Activated CD8-positive, alpha-beta T cell treated with anti-CD3 and anti-CD28 coated beads, Interleukin-2, amount 10 ng/mL, durations not matched to agents 7 days and 5 days (primary cell): ENCODE results near the gene MATR3. TPM values are rescaled to one million over a fixed set of nuclear protein-coding genes. Genes with fewer than 3 reads are reported as not detected.
A peak's percentile ranks its signal among the peaks of the same experiment; 100 is the strongest.

ENCODE experiments used
- ATAC-seq: fragments of 150-1000 bp; cut with Tn5 transposase; one replicate; pipeline ENCODE4 v1.10.0; 2021; ENCODE audit warnings: moderate library complexity
- CTCF ChIA-PET: fragments of 350-600 bp; sonication (Branson Sonifier 250); formaldehyde crosslinking; loops from one replicate; lab custom pipeline; 2021; ENCODE audit warnings: antibody characterized with exemption; lab: Charles Lee
- POLR2A ChIA-PET: fragments of 350-600 bp; sonication (Branson Sonifier 250); formaldehyde crosslinking; loops from one replicate; lab custom pipeline; 2021; ENCODE audit warnings: antibody characterized with exemption; lab: Charles Lee
- DNase-seq: peaks from one replicate; pipeline ENCODE4 v3.0.0-alpha.2; 2020
- H3K27ac Mint-ChIP-seq: one replicate; pipeline ENCODE4 v1.8.0; 2021; ENCODE audit warnings: mild to moderate bottlenecking, mixed read lengths
- H3K27me3 Mint-ChIP-seq: one replicate; pipeline ENCODE4 v1.8.0; 2021; ENCODE audit warnings: low read depth, mixed read lengths
- H3K36me3 Mint-ChIP-seq: one replicate; pipeline ENCODE4 v1.8.0; 2021; ENCODE audit warnings: low read depth, mixed read lengths
- H3K4me1 Mint-ChIP-seq: one replicate; pipeline ENCODE4 v1.8.0; 2021; ENCODE audit warnings: low read depth, mixed read lengths
- H3K4me3 Mint-ChIP-seq: one replicate; pipeline ENCODE4 v1.8.0; 2021; ENCODE audit warnings: mild to moderate bottlenecking, mixed read lengths
- H3K9me3 Mint-ChIP-seq: one replicate; pipeline ENCODE4 v1.8.0; 2022; ENCODE audit warnings: mixed read lengths; ENCODE audit not compliant: insufficient read depth
- total RNA-seq, 2 experiments: library from RNA; stranded (reverse); gene quantifications; one replicate each; pipeline ENCODE4 v1.2.3, GENCODE V29; 2021

Gene MATR3, protein sequence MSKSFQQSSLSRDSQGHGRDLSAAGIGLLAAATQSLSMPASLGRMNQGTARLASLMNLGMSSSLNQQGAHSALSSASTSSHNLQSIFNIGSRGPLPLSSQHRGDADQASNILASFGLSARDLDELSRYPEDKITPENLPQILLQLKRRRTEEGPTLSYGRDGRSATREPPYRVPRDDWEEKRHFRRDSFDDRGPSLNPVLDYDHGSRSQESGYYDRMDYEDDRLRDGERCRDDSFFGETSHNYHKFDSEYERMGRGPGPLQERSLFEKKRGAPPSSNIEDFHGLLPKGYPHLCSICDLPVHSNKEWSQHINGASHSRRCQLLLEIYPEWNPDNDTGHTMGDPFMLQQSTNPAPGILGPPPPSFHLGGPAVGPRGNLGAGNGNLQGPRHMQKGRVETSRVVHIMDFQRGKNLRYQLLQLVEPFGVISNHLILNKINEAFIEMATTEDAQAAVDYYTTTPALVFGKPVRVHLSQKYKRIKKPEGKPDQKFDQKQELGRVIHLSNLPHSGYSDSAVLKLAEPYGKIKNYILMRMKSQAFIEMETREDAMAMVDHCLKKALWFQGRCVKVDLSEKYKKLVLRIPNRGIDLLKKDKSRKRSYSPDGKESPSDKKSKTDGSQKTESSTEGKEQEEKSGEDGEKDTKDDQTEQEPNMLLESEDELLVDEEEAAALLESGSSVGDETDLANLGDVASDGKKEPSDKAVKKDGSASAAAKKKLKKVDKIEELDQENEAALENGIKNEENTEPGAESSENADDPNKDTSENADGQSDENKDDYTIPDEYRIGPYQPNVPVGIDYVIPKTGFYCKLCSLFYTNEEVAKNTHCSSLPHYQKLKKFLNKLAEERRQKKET
- 100 to 1,000 TPM; 174 to 176 TPM for total RNA-seq

DNA sequence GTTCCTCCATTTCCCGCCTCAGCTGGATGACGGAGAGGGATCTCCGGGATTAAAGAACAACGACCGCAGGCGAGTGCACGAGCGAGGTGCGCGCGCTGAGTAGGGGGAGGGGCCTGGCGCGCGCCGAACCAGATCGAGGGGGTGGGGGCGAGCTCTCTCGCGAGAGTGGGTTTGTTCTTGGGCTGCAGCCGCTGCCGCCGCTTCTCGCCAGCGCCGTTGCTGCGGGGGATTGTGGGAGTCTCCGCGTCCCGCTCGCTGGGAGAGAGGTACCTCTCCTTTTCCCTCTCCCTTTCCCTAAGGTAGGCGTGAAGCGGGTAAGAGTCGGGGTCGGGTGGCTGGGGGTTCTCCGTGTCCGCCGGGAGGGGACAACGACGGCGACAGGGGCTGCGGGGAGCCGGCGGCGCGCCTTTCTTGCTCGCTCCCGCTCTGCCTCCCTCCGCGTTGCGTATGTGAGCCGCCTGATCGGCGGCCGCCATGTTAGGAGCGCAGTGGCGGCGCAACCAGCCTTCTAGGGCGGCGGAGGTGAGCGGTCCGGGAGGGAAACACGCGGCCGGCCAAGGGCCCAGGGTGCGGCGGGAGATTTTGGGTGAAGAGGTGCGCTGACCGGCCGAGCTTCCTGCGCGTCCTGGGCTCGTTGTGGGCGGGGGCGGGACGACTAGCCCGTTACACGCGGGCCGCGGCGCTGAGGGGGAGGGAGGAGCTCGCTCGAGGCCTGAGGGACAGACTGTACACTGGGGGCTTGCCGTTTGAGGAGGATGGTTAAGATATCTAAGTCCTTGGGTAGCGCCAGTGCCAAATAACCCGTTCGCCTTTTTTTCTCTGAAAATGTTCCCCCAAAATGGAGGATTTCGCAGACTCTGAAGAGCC lies at the start of gene MATR3:
Gene MATR3, plus strand, starts transcription at position 234 of the 867 bp plus-strand sequence. CDS start 13,676 bp downstream, outside the sequence.
- POLR2A ChIA-PET, result interaction anchor here (0.6 to 5.5 kb wide), 25 partner anchors 9 to 750 kb away, joined by 3 to 64 read pairs (median 4); partner anchors contain the start of genes ETF1, HSPA9, MZB1 and PAIP2
- Mint-ChIP-seq H3K27ac (peak within 1 kb of the TSS; percentile 98), H3K36me3 (peaks cover 38% of the 10 kb centered on the region), H3K4me1 (peaks cover 41% of the 10 kb centered on the region), H3K4me3 (peak within 1 kb of the TSS; percentile 96), H3K27me3 (no peaks in the 10 kb centered on the region), H3K9me3 (no peaks in the 10 kb centered on the region)
- CTCF ChIA-PET, result interaction anchor here (0.6 to 1.7 kb wide), 9 partner anchors 9 to 97 kb away, joined by 3 to 11 read pairs (median 4); partner anchors contain the start of gene PAIP2
- DNase-seq, result peak; percentile 96
- peak; percentile 86 for ATAC-seq

DNA sequence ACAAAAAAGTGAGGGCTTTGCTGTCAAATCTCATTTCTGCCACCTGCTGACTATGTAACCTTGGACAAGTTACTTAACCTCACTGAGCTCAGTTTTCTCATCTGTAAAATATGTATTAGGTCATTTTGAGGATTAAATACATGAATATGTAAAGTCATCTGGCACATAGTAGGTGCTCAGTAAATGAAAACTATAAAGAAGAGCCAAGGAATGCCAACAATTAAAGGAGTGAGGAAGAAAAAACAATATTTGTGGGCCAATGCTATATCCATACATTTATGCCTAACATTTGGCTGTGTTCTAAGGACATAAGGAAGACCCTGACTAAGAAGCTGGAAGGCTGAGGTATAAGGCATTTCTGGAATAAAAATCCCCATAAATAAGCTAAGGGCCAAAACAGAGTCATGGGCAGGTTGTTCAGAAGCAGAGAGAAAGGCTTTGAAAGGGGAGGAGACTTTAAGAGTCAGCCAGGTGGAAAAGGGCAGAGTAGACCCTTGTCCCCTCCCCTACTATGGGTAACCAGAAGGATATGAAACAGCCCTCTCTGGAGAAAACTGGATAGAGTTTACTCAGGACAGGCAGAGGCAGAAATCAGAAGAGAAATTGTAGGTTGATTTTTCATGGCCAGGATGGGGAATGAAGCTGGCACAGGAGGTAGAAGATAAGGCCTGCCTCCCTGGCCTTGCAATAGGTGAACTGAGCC lies 47.8 kb upstream of the MATR3 start:
- no peaks in the 10 kb centered on the region for H3K9me3 Mint-ChIP-seq
- peaks cover 10% of the 10 kb centered on the region for H3K27me3 Mint-ChIP-seq
- ChIA-PET POLR2A (no interaction called here), CTCF (interaction anchor here (0.7 to 1.4 kb wide), 5 partner anchors 34 to 456 kb away, joined by 3 to 4 read pairs (median 3); partner anchors contain the start of gene SIL1)
- no peak overlapping the region for H3K4me3 Mint-ChIP-seq
- DNase-seq (no peak), ATAC-seq (no peak)
- H3K36me3 Mint-ChIP-seq, result no peaks in the 10 kb centered on the region
- H3K4me1 Mint-ChIP-seq, result peaks cover 17% of the 10 kb centered on the region
- no peak overlapping the region for H3K27ac Mint-ChIP-seq

DNA sequence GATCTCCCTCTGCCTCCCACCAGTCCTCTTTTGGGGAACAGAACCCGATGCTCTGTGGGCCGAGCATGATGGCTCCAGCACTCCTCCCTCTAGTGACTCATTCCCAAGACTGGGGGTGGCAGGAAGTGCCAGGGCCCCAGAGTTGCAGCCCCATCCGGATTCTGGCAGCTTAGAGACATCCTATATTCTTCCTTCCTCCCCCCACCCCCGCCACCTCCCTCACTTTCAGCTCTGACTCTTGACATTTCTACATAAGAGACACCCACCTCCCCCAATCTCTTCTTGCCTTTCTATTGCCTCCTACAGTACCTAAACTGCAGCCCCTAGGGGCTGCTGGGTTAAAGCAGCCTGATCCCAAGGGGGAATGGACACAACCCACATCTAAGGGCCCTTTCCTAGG lies 47.1 kb upstream of the MATR3 start:
- Mint-ChIP-seq H3K4me3 (no peak overlapping the region), H3K27ac (peak overlapping the region; percentile 55), H3K27me3 (peaks cover 5% of the 10 kb centered on the region), H3K36me3 (no peaks in the 10 kb centered on the region), H3K4me1 (peaks cover 21% of the 10 kb centered on the region), H3K9me3 (no peaks in the 10 kb centered on the region)
- ChIA-PET CTCF (interaction anchor here (0.7 to 1.4 kb wide), 5 partner anchors 33 to 456 kb away, joined by 3 to 4 read pairs (median 3); partner anchors contain the start of gene SIL1), POLR2A (no interaction called here)
- peak; percentile 54 for DNase-seq
- ATAC-seq, result peak; percentile 61

DNA sequence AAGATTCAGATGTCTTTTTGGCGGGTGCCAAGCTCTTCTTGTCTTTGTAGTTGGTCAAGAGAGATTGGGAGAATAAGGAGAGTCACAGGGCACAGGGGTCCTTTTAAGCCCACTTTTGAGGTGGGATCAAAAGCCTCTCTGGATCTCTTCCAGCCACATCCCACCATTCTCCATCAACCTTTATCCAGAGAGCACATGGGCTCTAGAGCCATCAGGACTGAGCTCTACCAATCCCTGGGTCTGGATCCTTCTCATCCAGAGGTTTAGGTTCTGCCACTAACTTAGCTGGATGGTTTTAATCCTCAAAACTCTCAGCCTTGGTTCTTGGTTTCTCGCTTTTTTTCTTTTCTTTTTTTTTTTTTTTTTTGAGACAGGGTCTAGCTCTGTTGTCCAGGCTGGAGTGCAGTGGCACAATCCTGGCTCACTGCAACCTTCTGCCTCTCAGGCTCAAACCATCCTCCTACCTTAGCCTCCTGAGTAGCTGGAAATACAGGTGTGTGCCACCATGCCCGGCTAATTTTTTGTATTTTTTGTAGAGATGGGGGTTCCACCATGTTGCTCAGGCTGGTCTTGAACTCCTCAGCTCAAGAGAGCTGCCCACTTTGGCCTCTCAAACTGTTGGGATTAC lies 44.6 kb upstream of the MATR3 start:
- Mint-ChIP-seq H3K27me3 (peaks cover 2% of the 10 kb centered on the region), H3K4me1 (peaks cover 29% of the 10 kb centered on the region), H3K36me3 (no peaks in the 10 kb centered on the region), H3K9me3 (no peaks in the 10 kb centered on the region), H3K4me3 (no peak overlapping the region), H3K27ac (no peak overlapping the region)
- POLR2A ChIA-PET, result no interaction called here
- DNase-seq (no peak), ATAC-seq (no peak)
- CTCF ChIA-PET, result no interaction called here

DNA sequence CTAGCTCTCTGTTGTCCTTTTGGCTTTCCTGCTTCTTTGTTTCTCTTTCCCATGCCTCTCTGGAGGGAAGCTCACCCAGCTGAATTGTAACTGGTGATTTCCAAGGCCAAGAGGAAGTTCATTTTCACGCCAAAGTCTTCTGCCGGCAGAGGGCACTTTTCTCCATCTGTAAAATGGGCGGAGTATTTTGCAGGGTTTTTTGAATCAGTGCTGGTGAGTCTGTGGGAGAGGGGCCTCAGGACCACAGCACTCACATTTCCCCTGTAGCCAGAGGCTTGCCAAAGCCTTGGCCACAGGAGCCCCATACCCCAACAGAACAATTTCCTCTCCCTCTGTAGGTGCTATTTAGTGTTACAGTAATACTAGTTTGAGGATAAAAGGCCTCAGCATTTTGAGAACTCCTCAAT lies 42.3 kb upstream of the MATR3 start:
- ChIA-PET CTCF (interaction anchor here (0.7 to 2.0 kb wide), 19 partner anchors 9 to 676 kb away, joined by 3 to 16 read pairs (median 4); partner anchors contain the start of genes HSPA9 and STING1), POLR2A (interaction anchor here (0.7 kb wide), 2 partner anchors 23 to 42 kb away, joined by 3 to 4 read pairs; partner anchors contain the start of gene MATR3)
- DNase-seq (peak; percentile 57), ATAC-seq (peak; percentile 23)
- Mint-ChIP-seq H3K9me3 (no peaks in the 10 kb centered on the region), H3K4me1 (peaks cover 22% of the 10 kb centered on the region), H3K4me3 (no peak overlapping the region), H3K27ac (no peak overlapping the region), H3K27me3 (peaks cover 2% of the 10 kb centered on the region), H3K36me3 (no peaks in the 10 kb centered on the region)

DNA sequence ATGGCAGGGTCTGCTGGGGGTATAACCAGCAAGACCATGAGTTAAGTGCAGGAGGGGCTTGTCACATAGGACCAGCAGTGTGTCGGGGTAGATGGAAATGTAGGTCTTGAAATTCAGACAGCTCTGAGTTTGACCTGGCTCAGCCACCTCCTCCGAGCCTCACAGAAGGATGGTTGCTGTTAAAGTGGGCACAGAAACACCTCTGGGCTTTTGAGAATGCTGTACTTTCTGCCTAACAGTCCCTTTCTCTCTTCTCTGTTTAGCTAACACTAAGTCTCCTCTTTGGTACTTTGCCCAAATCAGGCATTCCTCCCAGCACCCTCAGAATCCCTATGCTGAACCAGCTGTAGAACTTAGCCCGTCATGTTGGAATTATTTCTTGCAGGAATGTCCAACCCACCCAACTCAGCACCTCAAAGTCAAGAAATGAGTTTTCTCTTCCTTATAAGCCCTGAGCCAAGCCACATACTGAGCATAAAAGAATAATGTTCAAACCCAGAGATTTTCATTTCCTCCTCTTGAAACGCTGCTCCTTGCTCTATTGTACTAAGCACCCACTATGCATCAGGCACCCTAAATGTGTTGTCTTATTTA lies 41.7 kb upstream of the MATR3 start:
- POLR2A ChIA-PET, result interaction anchor here (0.6 to 0.7 kb wide), 2 partner anchors 42 to 138 kb away, joined by 3 to 4 read pairs; partner anchors contain the start of gene MATR3
- CTCF ChIA-PET, result interaction anchor here (1.0 to 2.0 kb wide), 12 partner anchors 9 to 676 kb away, joined by 3 to 16 read pairs (median 5); partner anchors contain the start of gene HSPA9
- DNase-seq, result no peak
- Mint-ChIP-seq H3K9me3 (no peaks in the 10 kb centered on the region), H3K27me3 (peaks cover 2% of the 10 kb centered on the region), H3K4me3 (no peak overlapping the region), H3K4me1 (peaks cover 17% of the 10 kb centered on the region), H3K27ac (no peak overlapping the region), H3K36me3 (no peaks in the 10 kb centered on the region)
- peak; percentile 42 for ATAC-seq

DNA sequence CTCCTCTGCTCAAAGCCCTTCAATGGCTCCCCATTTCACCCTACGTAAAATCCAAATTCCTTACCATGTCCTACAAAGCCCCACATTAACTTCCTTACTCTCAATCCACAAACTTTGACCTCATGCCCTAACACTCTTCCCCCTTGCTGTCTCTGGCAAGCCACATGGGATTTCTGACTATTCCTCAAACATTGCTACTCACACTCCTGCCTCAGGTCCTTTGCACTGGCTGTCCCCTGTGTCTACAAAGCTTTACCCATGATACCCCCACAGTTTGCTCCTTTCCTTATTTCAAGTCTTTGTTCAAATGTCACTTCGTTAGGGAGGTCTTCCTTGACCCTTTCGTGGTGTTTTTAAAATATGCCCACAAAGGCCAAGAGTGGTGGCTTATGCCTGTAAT lies 40.4 kb upstream of the MATR3 start:
- ATAC-seq (no peak), DNase-seq (no peak)
- Mint-ChIP-seq H3K36me3 (no peaks in the 10 kb centered on the region), H3K4me3 (no peak overlapping the region), H3K27ac (no peak overlapping the region), H3K9me3 (no peaks in the 10 kb centered on the region), H3K27me3 (peaks cover 3% of the 10 kb centered on the region), H3K4me1 (peaks cover 12% of the 10 kb centered on the region)
- POLR2A ChIA-PET, result no interaction called here
- CTCF ChIA-PET, result no interaction called here

DNA sequence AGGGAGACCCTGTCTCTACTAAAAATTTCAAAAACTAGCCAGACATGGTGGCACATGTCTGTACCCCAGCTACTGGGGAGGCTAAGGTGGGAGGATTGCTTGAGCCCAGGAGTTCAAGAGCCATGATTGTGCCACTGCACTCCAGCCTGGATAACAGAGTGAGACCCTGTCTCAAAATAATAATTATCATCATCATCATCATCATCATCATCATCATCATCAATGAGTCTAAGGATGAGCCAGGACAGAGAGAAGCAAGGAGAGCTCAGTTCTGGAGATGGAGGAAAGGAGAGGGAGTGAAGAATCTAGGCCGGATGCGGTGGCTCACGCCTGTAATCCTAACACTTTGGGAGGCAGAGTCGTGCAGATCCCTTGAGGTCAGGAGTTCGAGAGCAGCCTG lies 36.7 kb upstream of the MATR3 start:
- Mint-ChIP-seq H3K4me3 (no peak overlapping the region), H3K27me3 (peaks cover 18% of the 10 kb centered on the region), H3K9me3 (no peaks in the 10 kb centered on the region), H3K36me3 (no peaks in the 10 kb centered on the region), H3K27ac (no peak overlapping the region), H3K4me1 (peaks cover 6% of the 10 kb centered on the region)
- POLR2A ChIA-PET, result no interaction called here
- ATAC-seq (no peak), DNase-seq (no peak)
- CTCF ChIA-PET, result no interaction called here

DNA sequence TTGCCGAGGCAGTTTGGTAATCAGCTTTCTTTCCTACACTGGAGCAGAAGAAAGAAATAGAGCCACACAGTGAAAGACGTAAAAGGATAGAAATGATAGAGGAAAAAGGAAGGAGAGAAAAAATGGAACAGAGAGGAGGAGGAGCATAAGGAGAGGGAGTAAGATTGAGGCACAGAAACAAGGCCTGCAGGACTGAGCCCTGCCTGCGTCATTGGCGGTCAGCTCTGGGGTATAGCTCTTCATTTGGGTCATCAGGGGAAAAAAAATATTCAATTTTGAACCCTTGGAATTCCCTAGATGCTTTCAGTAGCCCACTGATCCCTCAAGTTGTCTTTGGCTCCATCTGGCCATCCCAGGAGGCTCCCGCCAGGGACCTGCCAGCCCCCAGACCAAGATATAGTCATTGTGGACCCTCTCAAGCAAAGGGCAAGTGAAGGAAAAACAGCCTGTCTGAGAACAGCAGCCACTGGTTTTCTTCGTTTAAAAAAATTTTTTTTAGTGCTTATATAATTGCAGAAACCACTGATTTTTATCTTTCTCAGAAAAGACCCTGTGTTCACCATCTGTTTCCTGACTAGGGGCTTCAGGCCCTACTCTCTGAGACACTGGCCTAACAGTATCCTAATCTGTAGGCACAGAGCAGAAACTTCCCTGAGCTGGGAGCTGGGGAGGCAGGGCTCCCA lies 31.3 kb upstream of the MATR3 start:
- Mint-ChIP-seq H3K9me3 (no peaks in the 10 kb centered on the region), H3K4me1 (peaks cover 20% of the 10 kb centered on the region), H3K27ac (no peak overlapping the region), H3K27me3 (peaks cover 16% of the 10 kb centered on the region), H3K36me3 (no peaks in the 10 kb centered on the region), H3K4me3 (no peak overlapping the region)
- CTCF ChIA-PET, result interaction anchor here (0.7 to 2.4 kb wide), 11 partner anchors 10 to 683 kb away, joined by 3 to 13 read pairs (median 6); no protein-coding TSS in a partner anchor
- no peak for ATAC-seq
- POLR2A ChIA-PET, result no interaction called here
- no peak for DNase-seq
